Measurements from ENCODE around the gene ZNF341. TPM values are rescaled to one million over a fixed set of nuclear protein-coding genes. Genes with fewer than 3 reads are reported as not detected.

Gene ZNF341
- total and polyA plus RNA-seq, 2 experiments from 2014 or later = 4.3 to 6.1 TPM

GRCh38 chr20:33819456-33819855 is 87.7 kb downstream of the ZNF341 start:
- H2AFZ ChIP-seq = no peak overlapping the region
- Mint-ChIP-seq H3K27me3 (ENCODE audit: insufficient read depth, low read depth, poor library complexity) (no peaks in the 10 kb centered on the region), H3K9me3 (no peaks in the 10 kb centered on the region), H3K4me3 (no peak overlapping the region), H3K36me3 (ENCODE audit: low read depth) (no peaks in the 10 kb centered on the region; the same call in 2 of the 3 replicates), H3K4me1 (peaks cover 8% of the 10 kb centered on the region; the same call in 2 of the 3 replicates), H3K27ac (no peak overlapping the region)
- no peak overlapping the region for H3K4me2 ChIP-seq
- H3K4me1 ChIP-seq (ENCODE audit: insufficient read depth) = 0 out of 2 replicates have a peak, but pooled peaks cover 7% of the 10 kb centered on the region
- ATAC-seq (no peak), DNase-seq (ENCODE audit: low spot score) (no peak)
- H3F3A ChIP-seq (replicated peaks; ENCODE audit: low read depth) = no peaks in the 10 kb centered on the region
- 0 out of 2 replicates have a peak, but pooled peaks cover 2% of the 10 kb centered on the region for H3K9me2 ChIP-seq (ENCODE audit: insufficient read depth)
- H4K20me1 ChIP-seq (replicated peaks; ENCODE audit: insufficient read depth) = peaks cover 55% of the 10 kb centered on the region
- peaks cover 100% of the 10 kb centered on the region for H3K79me2 ChIP-seq (replicated peaks; ENCODE audit: insufficient read depth)
- H3K27me3 ChIP-seq (ENCODE audit: insufficient read depth) = no peaks in the 10 kb centered on the region
- no peak for TF ChIP-seq ZNF331 (CRISPR knock-in tag; IDR thresholded peaks at IDR 0.05; ENCODE audit: low read depth)
- TF ChIP-seq POLR2AphosphoS5 (IDR thresholded peaks at IDR 0.05; ENCODE audit: low read depth) = no peak
- no peak for TF ChIP-seq REST (IDR thresholded peaks at IDR 0.05; ENCODE audit: unreplicated experiment)
- no peak for TF ChIP-seq ZNF114 (CRISPR knock-in tag; IDR thresholded peaks at IDR 0.05)
- no peak for TF ChIP-seq CREB1 (CRISPR knock-in tag; IDR thresholded peaks at IDR 0.05; ENCODE audit: low read depth)
- TF ChIP-seq EZH2phosphoT487 (IDR thresholded peaks at IDR 0.05; ENCODE audit: unreplicated experiment) = no peak
- TF ChIP-seq JUNB (IDR thresholded peaks at IDR 0.05; ENCODE audit: unreplicated experiment) = no peak
- no peak for TF ChIP-seq STAT1 (IDR thresholded peaks at IDR 0.05; ENCODE audit: unreplicated experiment)
- no peak for TF ChIP-seq EZH2 (IDR thresholded peaks at IDR 0.05; ENCODE audit: low read depth, unreplicated experiment)
- no peak for TF ChIP-seq NANOG (IDR thresholded peaks at IDR 0.05; ENCODE audit: borderline replicate concordance)
- no peak for TF ChIP-seq ETS1 (IDR thresholded peaks at IDR 0.05)
- no peak for TF ChIP-seq ZNF462 (CRISPR knock-in tag; IDR thresholded peaks at IDR 0.05)
- no peak for TF ChIP-seq CTCF (conservative IDR thresholded peaks at IDR 0.05; ENCODE audit: low read depth in 2 of 2)
- no peaks in the 10 kb centered on the region for H3K36me3 ChIP-seq (ENCODE audit: insufficient read depth)
- no peak overlapping the region for H3K27ac ChIP-seq (ENCODE audit: low read depth)
- no peak overlapping the region for H3K4me3 ChIP-seq

Data from GM23338 (cell line).